ENCODE data around the gene SLC35D3.
"Not testable (repeated sequence)": the region's sequence is repeated elsewhere in the genome, so short reads cannot be mapped to it uniquely, and the experiment has no call there.

SLC35D3 gene

GRCh38 chr6:136890194-136890839 lies 31.8 kb upstream of the SLC35D3 start:
- TF ChIP-seq, protein P1, sequence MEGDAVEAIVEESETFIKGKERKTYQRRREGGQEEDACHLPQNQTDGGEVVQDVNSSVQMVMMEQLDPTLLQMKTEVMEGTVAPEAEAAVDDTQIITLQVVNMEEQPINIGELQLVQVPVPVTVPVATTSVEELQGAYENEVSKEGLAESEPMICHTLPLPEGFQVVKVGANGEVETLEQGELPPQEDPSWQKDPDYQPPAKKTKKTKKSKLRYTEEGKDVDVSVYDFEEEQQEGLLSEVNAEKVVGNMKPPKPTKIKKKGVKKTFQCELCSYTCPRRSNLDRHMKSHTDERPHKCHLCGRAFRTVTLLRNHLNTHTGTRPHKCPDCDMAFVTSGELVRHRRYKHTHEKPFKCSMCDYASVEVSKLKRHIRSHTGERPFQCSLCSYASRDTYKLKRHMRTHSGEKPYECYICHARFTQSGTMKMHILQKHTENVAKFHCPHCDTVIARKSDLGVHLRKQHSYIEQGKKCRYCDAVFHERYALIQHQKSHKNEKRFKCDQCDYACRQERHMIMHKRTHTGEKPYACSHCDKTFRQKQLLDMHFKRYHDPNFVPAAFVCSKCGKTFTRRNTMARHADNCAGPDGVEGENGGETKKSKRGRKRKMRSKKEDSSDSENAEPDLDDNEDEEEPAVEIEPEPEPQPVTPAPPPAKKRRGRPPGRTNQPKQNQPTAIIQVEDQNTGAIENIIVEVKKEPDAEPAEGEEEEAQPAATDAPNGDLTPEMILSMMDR (IDR thresholded peaks at IDR 0.05; ENCODE audit: low read length, missing control alignments), result no peak
- no peak for DNase-seq (ENCODE audit: low read depth)
- no peak overlapping the region for H3K4me3 ChIP-seq (replicated peaks; ENCODE audit: low read depth, low read length)

GRCh38 chr6:136890986-136891385 lies 31.1 kb upstream of the SLC35D3 start:
- TF ChIP-seq, protein P1 (IDR thresholded peaks at IDR 0.05; ENCODE audit: low read length, missing control alignments), result no peak
- H3K4me3 ChIP-seq (replicated peaks; ENCODE audit: low read depth, low read length), result no peak overlapping the region
- no peak for DNase-seq (ENCODE audit: low read depth)

- TF ChIP-seq, protein P1 (IDR thresholded peaks at IDR 0.05; ENCODE audit: low read length, missing control alignments), result no peak
- H3K4me3 ChIP-seq (replicated peaks; ENCODE audit: low read depth, low read length), result no peak overlapping the region
- DNase-seq (ENCODE audit: low read depth), result no peak
These were observed 28.9 kb upstream of the SLC35D3 start for GRCh38 chr6:136893187-136893586.

DNA sequence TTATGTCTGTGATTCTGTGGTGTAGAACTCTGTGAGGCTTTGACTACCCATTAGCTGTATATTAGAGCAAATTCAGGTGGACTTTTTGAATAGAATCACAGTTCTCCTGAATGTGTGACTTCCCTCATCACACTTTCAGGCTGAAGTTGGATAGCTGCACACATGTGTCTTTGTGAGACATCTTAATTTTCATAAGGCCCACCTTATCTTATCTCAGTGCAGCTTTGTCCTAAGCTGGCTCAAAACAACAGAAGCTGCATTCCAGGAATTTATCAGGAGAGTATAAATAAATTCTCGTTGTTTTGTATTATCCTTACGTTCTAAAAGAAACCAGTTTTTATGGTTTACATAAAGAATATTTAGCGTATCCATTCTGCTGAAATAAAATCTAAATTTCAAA lies 26.2 kb upstream of the SLC35D3 start:
- TF ChIP-seq, protein P1 (IDR thresholded peaks at IDR 0.05; ENCODE audit: low read length, missing control alignments), result no peak
- no peak for DNase-seq (ENCODE audit: low read depth)
- no peak overlapping the region for H3K4me3 ChIP-seq (replicated peaks; ENCODE audit: low read depth, low read length)

DNA sequence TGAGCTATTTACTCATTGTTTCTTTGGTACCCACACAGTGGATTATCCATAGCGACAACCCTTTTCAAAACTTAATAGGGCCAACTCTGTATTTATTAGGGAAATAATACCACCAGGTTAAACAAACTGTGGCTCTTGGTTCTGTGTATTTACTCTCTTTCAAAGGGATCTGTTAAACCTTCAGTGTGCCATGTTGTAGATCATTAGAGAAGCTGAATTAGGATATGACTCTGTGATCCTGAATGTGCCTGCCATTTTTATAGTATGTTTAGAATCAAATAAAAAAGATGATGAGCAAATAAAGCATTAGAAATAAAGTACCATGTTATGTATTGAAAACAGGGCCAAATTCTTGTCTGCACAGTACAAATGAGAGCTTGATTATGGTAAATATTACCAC lies 25.0 kb upstream of the SLC35D3 start:
- DNase-seq (ENCODE audit: low read depth), result no peak
- TF ChIP-seq, protein P1 (IDR thresholded peaks at IDR 0.05; ENCODE audit: low read length, missing control alignments), result no peak

GRCh38 chr6:136901212-136901784 lies 20.8 kb upstream of the SLC35D3 start:
- TF ChIP-seq, protein P1 (IDR thresholded peaks at IDR 0.05; ENCODE audit: low read length, missing control alignments), result no peak
- no peak for DNase-seq (ENCODE audit: low read depth)
- no peak overlapping the region for H3K4me3 ChIP-seq (replicated peaks; ENCODE audit: low read depth, low read length)

More for the DNA sequence above, 25.0 kb upstream of the SLC35D3 start:
- no peak overlapping the region for H3K4me3 ChIP-seq (replicated peaks; ENCODE audit: low read depth, low read length)

DNA sequence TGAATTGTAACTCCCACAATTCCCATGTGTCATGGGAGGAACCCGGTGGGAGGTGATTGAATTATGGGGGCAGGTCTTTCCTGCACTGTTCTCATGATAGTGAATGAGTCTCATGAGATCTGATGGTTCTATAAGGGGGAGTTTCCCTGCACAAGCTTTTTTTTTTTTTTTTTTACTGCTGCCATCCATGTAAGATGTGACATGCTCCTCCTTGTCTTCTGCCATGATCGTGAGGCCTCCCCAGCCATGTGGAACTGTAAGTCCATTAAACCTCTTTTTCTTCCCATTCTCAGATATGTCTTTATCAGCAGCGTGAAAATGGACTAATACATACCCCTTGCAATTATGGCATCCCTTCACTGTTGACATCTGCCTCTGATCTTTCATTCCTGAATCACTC lies 17.6 kb upstream of the SLC35D3 start:
- not testable (repeated sequence) for DNase-seq (ENCODE audit: low read depth)

More for the DNA sequence above, 17.6 kb upstream of the SLC35D3 start:
- H3K4me3 ChIP-seq (replicated peaks; ENCODE audit: low read depth, low read length), result not testable (repeated sequence)

Measured in fibroblast of pulmonary artery (primary cell).